Measurements from ENCODE around the gene ADAMTS12. TPM values are rescaled to one million over a fixed set of nuclear protein-coding genes. Genes with fewer than 3 reads are reported as not detected.
"Not testable (repeated sequence)": the region's sequence is repeated elsewhere in the genome, so short reads cannot be mapped to it uniquely, and the experiment has no call there.

The ADAMTS12 gene
- total RNA-seq, 1 experiment from 2014 or later: not detected

GRCh38 chr5:33925278-33925677, 33.5 kb upstream of the ADAMTS12 start:
- no peaks in the 10 kb centered on the region for H3K4me1 Mint-ChIP-seq (ENCODE audit: low read depth, unreplicated experiment)
- TF ChIP-seq, protein P1, sequence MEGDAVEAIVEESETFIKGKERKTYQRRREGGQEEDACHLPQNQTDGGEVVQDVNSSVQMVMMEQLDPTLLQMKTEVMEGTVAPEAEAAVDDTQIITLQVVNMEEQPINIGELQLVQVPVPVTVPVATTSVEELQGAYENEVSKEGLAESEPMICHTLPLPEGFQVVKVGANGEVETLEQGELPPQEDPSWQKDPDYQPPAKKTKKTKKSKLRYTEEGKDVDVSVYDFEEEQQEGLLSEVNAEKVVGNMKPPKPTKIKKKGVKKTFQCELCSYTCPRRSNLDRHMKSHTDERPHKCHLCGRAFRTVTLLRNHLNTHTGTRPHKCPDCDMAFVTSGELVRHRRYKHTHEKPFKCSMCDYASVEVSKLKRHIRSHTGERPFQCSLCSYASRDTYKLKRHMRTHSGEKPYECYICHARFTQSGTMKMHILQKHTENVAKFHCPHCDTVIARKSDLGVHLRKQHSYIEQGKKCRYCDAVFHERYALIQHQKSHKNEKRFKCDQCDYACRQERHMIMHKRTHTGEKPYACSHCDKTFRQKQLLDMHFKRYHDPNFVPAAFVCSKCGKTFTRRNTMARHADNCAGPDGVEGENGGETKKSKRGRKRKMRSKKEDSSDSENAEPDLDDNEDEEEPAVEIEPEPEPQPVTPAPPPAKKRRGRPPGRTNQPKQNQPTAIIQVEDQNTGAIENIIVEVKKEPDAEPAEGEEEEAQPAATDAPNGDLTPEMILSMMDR (IDR thresholded peaks at IDR 0.05; ENCODE audit: insufficient read depth in 1 of 2, low read depth in 1 of 2, low read length in 1 of 2, severe bottlenecking in 1 of 2, unreplicated experiment in 1 of 2): no peak
- Histone ChIP-seq H3K9me3 (no peaks in the 10 kb centered on the region), H3K36me3 (ENCODE audit: control insufficient read depth, insufficient read depth, low read length) (no peaks in the 10 kb centered on the region), H3K4me1 (no peaks in the 10 kb centered on the region), H3K4me3 (ENCODE audit: low read depth, low read length) (no peak overlapping the region), H3K27me3 (replicated peaks; ENCODE audit: control insufficient read depth, insufficient read depth, low read length) (no peaks in the 10 kb centered on the region)
- CTCF ChIA-PET: no interaction called here
- no peak overlapping the region for H3K4me3 Mint-ChIP-seq (ENCODE audit: unreplicated experiment)
- DNase-seq: no peak
- H3K27me3 Mint-ChIP-seq (ENCODE audit: insufficient read depth, unreplicated experiment): no peaks in the 10 kb centered on the region
- H3K36me3 Mint-ChIP-seq (ENCODE audit: insufficient read depth, unreplicated experiment): no peaks in the 10 kb centered on the region
- H3K9me3 Mint-ChIP-seq (ENCODE audit: unreplicated experiment): no peaks in the 10 kb centered on the region
- BruUV-seq (replicated peaks): no TSS peak
- intact Hi-C loops (cut with micrococcal nuclease; ENCODE audit: unreplicated experiment): no loop called here
- no peak overlapping the region for H3K27ac Mint-ChIP-seq (ENCODE audit: unreplicated experiment)
- POLR2A ChIA-PET: no interaction called here

DNA sequence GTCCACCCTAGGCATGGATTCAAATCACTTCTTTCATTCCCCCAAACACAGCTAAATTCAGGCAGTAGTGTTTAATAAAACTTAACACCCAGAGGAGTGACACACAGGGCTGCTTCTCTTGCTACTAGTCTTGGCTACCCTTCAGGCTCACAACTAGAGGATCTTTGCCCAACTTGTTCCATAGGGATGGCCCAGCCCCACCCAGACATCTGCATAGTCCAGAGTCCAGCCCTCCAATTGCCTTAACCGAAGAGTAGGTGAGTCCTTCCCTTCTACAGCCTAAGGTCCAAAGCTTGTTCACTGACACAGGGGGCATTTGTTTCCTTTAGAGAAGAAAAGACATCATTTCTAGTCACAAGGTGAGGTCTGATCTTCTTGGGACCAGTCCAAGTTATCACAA, 29.2 kb upstream of the ADAMTS12 start:
- H3K4me3 Mint-ChIP-seq (ENCODE audit: unreplicated experiment): no peak overlapping the region
- H3K9me3 Mint-ChIP-seq (ENCODE audit: unreplicated experiment): peaks cover 14% of the 10 kb centered on the region
- H3K36me3 Mint-ChIP-seq (ENCODE audit: insufficient read depth, unreplicated experiment): no peaks in the 10 kb centered on the region
- DNase-seq: no peak
- peaks cover 3% of the 10 kb centered on the region; the same call in 1 of the 2 replicates for H3K9me3 ChIP-seq
- no peaks in the 10 kb centered on the region for H3K36me3 ChIP-seq (ENCODE audit: control insufficient read depth, insufficient read depth, low read length)
- intact Hi-C loops (cut with micrococcal nuclease; ENCODE audit: unreplicated experiment): no loop called here
- no peaks in the 10 kb centered on the region for H3K4me1 ChIP-seq
- ChIA-PET POLR2A (no interaction called here), CTCF (no interaction called here)
- TF ChIP-seq, protein P1 (IDR thresholded peaks at IDR 0.05; ENCODE audit: insufficient read depth in 1 of 2, low read depth in 1 of 2, low read length in 1 of 2, severe bottlenecking in 1 of 2, unreplicated experiment in 1 of 2): no peak
- no peaks in the 10 kb centered on the region for H3K27me3 Mint-ChIP-seq (ENCODE audit: insufficient read depth, unreplicated experiment)
- no peak overlapping the region for H3K4me3 ChIP-seq (ENCODE audit: low read depth, low read length)
- H3K4me1 Mint-ChIP-seq (ENCODE audit: low read depth, unreplicated experiment): no peaks in the 10 kb centered on the region
- no peaks in the 10 kb centered on the region for H3K27me3 ChIP-seq (replicated peaks; ENCODE audit: control insufficient read depth, insufficient read depth, low read length)
- no peak overlapping the region for H3K27ac Mint-ChIP-seq (ENCODE audit: unreplicated experiment)
- BruUV-seq (replicated peaks): no TSS peak

DNA sequence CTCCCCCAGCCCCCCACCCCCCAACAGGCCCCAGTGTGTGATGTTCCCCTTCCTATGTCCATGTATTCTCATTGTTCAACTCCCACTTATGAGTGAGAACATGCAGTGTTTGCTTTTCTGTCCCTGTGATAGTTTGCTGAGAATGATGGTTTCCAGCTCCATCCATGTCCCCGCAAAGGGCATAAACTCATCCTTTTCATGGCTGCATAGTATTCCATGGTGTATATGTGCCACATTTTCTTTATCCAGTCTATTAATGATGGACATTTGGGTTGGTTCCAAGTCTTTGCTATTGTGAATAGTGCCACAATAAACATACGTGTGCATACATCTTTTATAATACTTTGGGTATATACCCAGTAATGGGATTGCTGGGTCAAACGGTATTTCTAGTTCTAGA, 23.1 kb upstream of the ADAMTS12 start:
- intact Hi-C loops (cut with micrococcal nuclease; ENCODE audit: unreplicated experiment); H3K4me3 ChIP-seq (ENCODE audit: low read depth, low read length); H3K27me3 ChIP-seq (replicated peaks; ENCODE audit: control insufficient read depth, insufficient read depth, low read length); BruUV-seq (replicated peaks); H3K4me1 Mint-ChIP-seq (ENCODE audit: low read depth, unreplicated experiment); H3K4me3 Mint-ChIP-seq (ENCODE audit: unreplicated experiment); H3K9me3 ChIP-seq; CTCF ChIA-PET; H3K36me3 ChIP-seq (ENCODE audit: control insufficient read depth, insufficient read depth, low read length); H3K27me3 Mint-ChIP-seq (ENCODE audit: insufficient read depth, unreplicated experiment); DNase-seq; H3K27ac Mint-ChIP-seq (ENCODE audit: unreplicated experiment); H3K4me1 ChIP-seq; H3K36me3 Mint-ChIP-seq (ENCODE audit: insufficient read depth, unreplicated experiment); POLR2A ChIA-PET: not testable (repeated sequence)
- peaks cover 24% of the 10 kb centered on the region for H3K9me3 Mint-ChIP-seq (ENCODE audit: unreplicated experiment)

- CTCF ChIA-PET; H3K4me1 ChIP-seq; H3K4me3 ChIP-seq (ENCODE audit: low read depth, low read length); H3K27ac Mint-ChIP-seq (ENCODE audit: unreplicated experiment); H3K36me3 ChIP-seq (ENCODE audit: control insufficient read depth, insufficient read depth, low read length); POLR2A ChIA-PET; intact Hi-C loops (cut with micrococcal nuclease; ENCODE audit: unreplicated experiment); H3K4me3 Mint-ChIP-seq (ENCODE audit: unreplicated experiment); H3K4me1 Mint-ChIP-seq (ENCODE audit: low read depth, unreplicated experiment); H3K27me3 Mint-ChIP-seq (ENCODE audit: insufficient read depth, unreplicated experiment); H3K27me3 ChIP-seq (replicated peaks; ENCODE audit: control insufficient read depth, insufficient read depth, low read length); H3K36me3 Mint-ChIP-seq (ENCODE audit: insufficient read depth, unreplicated experiment); BruUV-seq (replicated peaks): not testable (repeated sequence)
- H3K9me3 ChIP-seq: peaks cover 24% of the 10 kb centered on the region; the same call in 1 of the 2 replicates
- H3K9me3 Mint-ChIP-seq (ENCODE audit: unreplicated experiment): peaks cover 40% of the 10 kb centered on the region
- DNase-seq: peak in 1 of 2 experiments; percentile 16
Observed at GRCh38 chr5:33906248-33906647, 14.5 kb upstream of the ADAMTS12 start.
